ENCODE data around the gene TBXAS1. TPM values are rescaled to one million over a fixed set of nuclear protein-coding genes. Genes with fewer than 3 reads are reported as not detected.
A peak's percentile ranks its signal among the peaks of the same experiment; 100 is the strongest.

TBXAS1 gene
- total and polyA plus RNA-seq, 2 of the 8 experiments (the other 6 are each of a cell fraction or from before 2014, with no cell fraction given), result 0.86 to 2.1 TPM

DNA sequence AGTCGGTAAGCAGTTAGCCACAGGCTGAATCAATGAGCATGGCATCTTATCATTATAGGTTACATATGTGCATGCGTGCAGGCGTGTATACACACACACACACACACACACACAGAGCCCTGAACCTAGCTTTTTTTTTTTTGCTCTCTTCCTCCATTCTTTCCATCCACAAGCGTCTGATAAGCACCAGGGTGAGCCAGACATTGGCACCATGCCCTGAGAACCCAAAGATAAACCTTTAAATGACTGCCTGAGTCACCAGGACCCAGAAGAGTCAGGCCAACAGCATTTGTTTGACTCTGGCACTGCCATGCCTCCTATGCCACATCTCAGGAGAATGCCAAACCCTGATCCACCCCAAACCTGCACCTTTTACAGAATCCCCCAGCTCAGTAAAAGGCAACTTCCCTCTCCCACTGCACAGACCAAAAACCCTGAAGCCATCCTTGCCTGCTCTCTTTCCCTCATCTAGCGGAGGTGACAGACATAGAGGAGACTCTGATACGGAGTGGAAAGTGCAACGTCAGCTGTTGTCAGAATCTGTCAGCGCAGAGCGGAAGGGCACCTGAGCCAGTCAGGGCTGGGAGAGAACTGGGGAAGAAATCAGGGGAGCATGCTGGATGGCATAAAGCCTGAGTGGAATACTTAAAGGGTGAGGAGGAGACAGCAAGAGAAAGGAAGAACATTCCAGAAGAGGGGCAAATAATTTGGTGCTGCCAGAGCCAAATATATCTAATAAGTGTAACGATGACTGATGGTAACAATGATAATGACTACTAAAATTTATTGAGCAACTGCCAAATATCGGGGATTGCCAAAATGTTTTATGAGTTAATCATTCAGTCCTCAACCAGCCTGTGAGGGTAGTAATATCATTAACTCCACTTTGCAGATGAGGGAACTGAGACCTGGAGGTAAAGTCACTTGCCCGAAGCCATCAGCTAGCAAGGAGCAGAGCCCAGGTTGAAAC, 230.5 kb downstream of the TBXAS1 start:
- Histone ChIP-seq H2BK5ac (ENCODE audit: low read depth, low read length) (no peak overlapping the region), H4K91ac (replicated peaks; ENCODE audit: insufficient read length, low read length) (no peak overlapping the region), H3K79me2 (ENCODE audit: control insufficient read depth in 1 of 2, insufficient read depth in 2 of 2, low read length in 2 of 2) (no peaks in the 10 kb centered on the region), H3K18ac (ENCODE audit: extremely low read depth, low read length) (no peak overlapping the region), H3K4me2 (ENCODE audit: insufficient read depth in 1 of 2, low read depth in 2 of 2, low read length in 2 of 2) (no peak overlapping the region), H3K4ac (replicated peaks; ENCODE audit: insufficient read length, low read depth, low read length) (no peak overlapping the region), H3K79me1 (ENCODE audit: low read depth, low read length) (no peaks in the 10 kb centered on the region), H3K27me3 (replicated peaks in 1 of 4; ENCODE audit: control insufficient read depth in 3 of 4, extremely low read depth in 1 of 4, insufficient read depth in 3 of 4, low read length in 3 of 4) (peaks cover 0 to 29% (median 23%) of the 10 kb centered on the region in 4 experiments; a peak in 6 of 7 replicates), H3K23me2 (ENCODE audit: low read depth, low read length) (peaks cover 5% of the 10 kb centered on the region; the same call in 1 of the 2 replicates), H3K9me3 (ENCODE audit: insufficient read depth in 2 of 2, low read depth in 1 of 2, low read length in 1 of 2) (no peaks in the 10 kb centered on the region), H4K5ac (ENCODE audit: insufficient read length, low read depth, low read length) (no peak overlapping the region), H3K56ac (replicated peaks; ENCODE audit: insufficient read length, low read depth, low read length) (no peak overlapping the region), H2BK20ac (ENCODE audit: low read length) (no peak overlapping the region), H3K14ac (ENCODE audit: insufficient read length) (no peak overlapping the region), H2BK120ac (replicated peaks; ENCODE audit: low read depth, low read length) (no peak overlapping the region), H2BK12ac (ENCODE audit: low read depth, low read length) (no peak overlapping the region), H2AFZ (ENCODE audit: low read length) (no peak overlapping the region), H3K9ac (replicated peaks in 1 of 4; ENCODE audit: extremely low read depth in 1 of 4, low read depth in 3 of 4, low read length in 3 of 4) (no peak overlapping the region), H3K4me1 (replicated peaks in 1 of 4; ENCODE audit: control insufficient read depth in 3 of 4, insufficient read depth in 4 of 4, low read length in 3 of 4) (peaks cover 0 to 2% (median 0%) of the 10 kb centered on the region in 4 experiments; a peak in 2 of 7 replicates), H3K23ac (ENCODE audit: insufficient read length) (no peak overlapping the region), H4K8ac (ENCODE audit: extremely low read depth, insufficient read depth, low read length) (no peak overlapping the region), H3K27ac (ENCODE audit: low read depth, low read length) (no peak overlapping the region), H3K4me3 (ENCODE audit: extremely low read depth in 1 of 4, insufficient read depth in 2 of 4, low read depth in 3 of 4, low read length in 4 of 4) (no peak overlapping the region), H3K36me3 (ENCODE audit: control insufficient read depth in 2 of 4, insufficient read depth in 4 of 4, low read length in 3 of 4) (no peaks in the 10 kb centered on the region), H4K20me1 (replicated peaks in 1 of 2; ENCODE audit: control insufficient read depth in 1 of 2, insufficient read depth in 2 of 2, low read length in 2 of 2) (peaks cover 0 to 2% of the 10 kb centered on the region in 2 experiments), H2AK5ac (ENCODE audit: low read depth, low read length) (no peak overlapping the region), H2BK15ac (ENCODE audit: low read length) (no peak overlapping the region)
- DNase-seq (ENCODE audit: low read depth in 1 of 2, low spot score in 2 of 2), result peak in 1 of 2 experiments; percentile 27
- CTCF ChIA-PET (ENCODE audit: partially characterized antibody), result interaction anchor here (0.8 kb wide), 1 partner anchor 9 kb away, joined by 3 read pairs; no protein-coding TSS in a partner anchor
- POLR2A ChIA-PET (ENCODE audit: partially characterized antibody), result interaction anchor here (1.5 kb wide), 1 partner anchor 8 kb away, joined by 4 read pairs; no protein-coding TSS in a partner anchor
- WGBS, 2 experiments (ENCODE audit: extremely low coverage in 1 of 2, insufficient coverage in 1 of 2, insufficient read length in 1 of 2, insufficient replicate concordance in 2 of 2, low coverage in 1 of 2, low lambda C conversion rate in 2 of 2, missing lambda C conversion rate in 1 of 2), result 90% methylated on average over 12 of the region's 12 CpGs; no CpG with 5 or more reads in 1 of the 2 experiments
- no peak for FAIRE-seq
- no peak for TF ChIP-seq ATF3 (IDR thresholded peaks at IDR 0.05; ENCODE audit: insufficient read depth, low read depth, low read length)
- TF ChIP-seq SP1 (IDR thresholded peaks at IDR 0.05; ENCODE audit: low read depth, low read length), result no peak
- no peak for TF ChIP-seq ATF2 (IDR thresholded peaks at IDR 0.05; ENCODE audit: low read length)
- TF ChIP-seq SIN3A (conservative IDR thresholded peaks at IDR 0.05 in 1 of 2, IDR thresholded peaks at IDR 0.05 in 1 of 2; ENCODE audit: low read depth in 1 of 2, low read length in 2 of 2), result no peak
- TF ChIP-seq ZNF274 (IDR thresholded peaks at IDR 0.05; ENCODE audit: borderline replicate concordance, extremely low read depth, low read length), result no peak
- no peak for TF ChIP-seq KDM5A (IDR thresholded peaks at IDR 0.05; ENCODE audit: low read length)
- no peak for TF ChIP-seq PHF8 (conservative IDR thresholded peaks at IDR 0.05; ENCODE audit: low read depth, low read length)
- no peak for TF ChIP-seq POLR2AphosphoS5 (IDR thresholded peaks at IDR 0.05; ENCODE audit: low read depth, low read length)
- no peak for TF ChIP-seq CHD2 (IDR thresholded peaks at IDR 0.05; ENCODE audit: low read length)

All from H1 (cell line).